GOT3 (cell line): Measurements from ENCODE around the gene ADD3.

Experiments used
- DNase-seq: peaks from one replicate; lab custom pipeline; 2025; ENCODE audit warnings: mixed read lengths; lab: John Stamatoyannopoulos, UW

The ADD3 gene

GRCh38 chr10:110179220-110179619, 171.4 kb downstream of the ADD3 start:
- no peak for DNase-seq

GRCh38 chr10:110181451-110181850, 173.7 kb downstream of the ADD3 start:
- DNase-seq = no peak

GRCh38 chr10:110181911-110182310, 174.1 kb downstream of the ADD3 start:
- DNase-seq = no peak

GRCh38 chr10:110184398-110184797, 176.6 kb downstream of the ADD3 start:
- no peak for DNase-seq
